ENCODE data around the gene SLC6A6.
A peak's percentile ranks its signal among the peaks of the same experiment; 100 is the strongest.

Gene SLC6A6

GRCh38 chr3:14402304-14402811 lies at the start of gene SLC6A6:
SLC6A6 (plus strand) TSS chr3:14402606; CDS start chr3:14443635, 41,029 bp downstream.
- in situ Hi-C loops (cut with HindIII; ENCODE audit: low pct_ligation_motif_present, low sequenced_read_pairs) = no loop called here
- Histone ChIP-seq H3K36me3 (replicated peaks) (no peaks in the 10 kb centered on the region), H3K27ac (peak within 1 kb of the TSS; percentile 50), H3K4me3 (ENCODE audit: low read depth, low read length) (peak within 1 kb of the TSS; percentile 89), H3K27me3 (replicated peaks) (no peaks in the 10 kb centered on the region)
- TF ChIP-seq, protein P1, sequence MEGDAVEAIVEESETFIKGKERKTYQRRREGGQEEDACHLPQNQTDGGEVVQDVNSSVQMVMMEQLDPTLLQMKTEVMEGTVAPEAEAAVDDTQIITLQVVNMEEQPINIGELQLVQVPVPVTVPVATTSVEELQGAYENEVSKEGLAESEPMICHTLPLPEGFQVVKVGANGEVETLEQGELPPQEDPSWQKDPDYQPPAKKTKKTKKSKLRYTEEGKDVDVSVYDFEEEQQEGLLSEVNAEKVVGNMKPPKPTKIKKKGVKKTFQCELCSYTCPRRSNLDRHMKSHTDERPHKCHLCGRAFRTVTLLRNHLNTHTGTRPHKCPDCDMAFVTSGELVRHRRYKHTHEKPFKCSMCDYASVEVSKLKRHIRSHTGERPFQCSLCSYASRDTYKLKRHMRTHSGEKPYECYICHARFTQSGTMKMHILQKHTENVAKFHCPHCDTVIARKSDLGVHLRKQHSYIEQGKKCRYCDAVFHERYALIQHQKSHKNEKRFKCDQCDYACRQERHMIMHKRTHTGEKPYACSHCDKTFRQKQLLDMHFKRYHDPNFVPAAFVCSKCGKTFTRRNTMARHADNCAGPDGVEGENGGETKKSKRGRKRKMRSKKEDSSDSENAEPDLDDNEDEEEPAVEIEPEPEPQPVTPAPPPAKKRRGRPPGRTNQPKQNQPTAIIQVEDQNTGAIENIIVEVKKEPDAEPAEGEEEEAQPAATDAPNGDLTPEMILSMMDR (IDR thresholded peaks at IDR 0.05; ENCODE audit: low read depth, low read length, missing control alignments) = peak; percentile 54
- DNase-seq = peak; percentile 92

DNA sequence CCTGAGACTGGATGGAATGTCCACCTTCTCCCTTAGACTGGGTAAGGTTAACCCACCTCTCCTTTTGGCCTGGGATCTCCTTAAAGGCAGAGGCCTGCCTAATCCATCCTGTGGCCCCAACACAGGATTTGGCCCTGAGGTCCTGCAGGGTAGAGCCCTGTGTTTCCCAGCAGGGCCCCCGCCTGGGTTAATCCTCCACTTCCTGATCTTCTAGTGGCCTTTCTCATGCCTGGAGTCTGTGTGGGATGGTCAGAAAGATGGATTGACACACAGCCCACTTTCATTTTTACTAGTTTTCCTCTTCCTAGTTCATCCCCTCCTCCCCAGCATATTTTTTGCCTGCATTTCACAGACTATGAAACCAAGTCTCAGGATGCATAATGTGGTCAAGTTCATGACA lies 48.9 kb upstream of the SLC6A6 start:
- Histone ChIP-seq H3K4me3 (ENCODE audit: low read depth, low read length) (no peak overlapping the region), H3K36me3 (replicated peaks) (no peaks in the 10 kb centered on the region), H3K27ac (no peak overlapping the region), H3K27me3 (replicated peaks) (peaks cover 10% of the 10 kb centered on the region)
- no peak for DNase-seq
- in situ Hi-C loops (cut with HindIII; ENCODE audit: low pct_ligation_motif_present, low sequenced_read_pairs) = no loop called here
- TF ChIP-seq, protein P1 (IDR thresholded peaks at IDR 0.05; ENCODE audit: low read depth, low read length, missing control alignments) = no peak

GRCh38 chr3:14357463-14357862 lies 44.9 kb upstream of the SLC6A6 start:
- H3K27me3 ChIP-seq (replicated peaks) = peaks cover 14% of the 10 kb centered on the region
- no peak for DNase-seq
- no peak overlapping the region for H3K4me3 ChIP-seq (ENCODE audit: low read depth, low read length)
- no peaks in the 10 kb centered on the region for H3K36me3 ChIP-seq (replicated peaks)
- in situ Hi-C loops (cut with HindIII; ENCODE audit: low pct_ligation_motif_present, low sequenced_read_pairs) = no loop called here
- no peak overlapping the region for H3K27ac ChIP-seq
- TF ChIP-seq, protein P1 (IDR thresholded peaks at IDR 0.05; ENCODE audit: low read depth, low read length, missing control alignments) = no peak

DNA sequence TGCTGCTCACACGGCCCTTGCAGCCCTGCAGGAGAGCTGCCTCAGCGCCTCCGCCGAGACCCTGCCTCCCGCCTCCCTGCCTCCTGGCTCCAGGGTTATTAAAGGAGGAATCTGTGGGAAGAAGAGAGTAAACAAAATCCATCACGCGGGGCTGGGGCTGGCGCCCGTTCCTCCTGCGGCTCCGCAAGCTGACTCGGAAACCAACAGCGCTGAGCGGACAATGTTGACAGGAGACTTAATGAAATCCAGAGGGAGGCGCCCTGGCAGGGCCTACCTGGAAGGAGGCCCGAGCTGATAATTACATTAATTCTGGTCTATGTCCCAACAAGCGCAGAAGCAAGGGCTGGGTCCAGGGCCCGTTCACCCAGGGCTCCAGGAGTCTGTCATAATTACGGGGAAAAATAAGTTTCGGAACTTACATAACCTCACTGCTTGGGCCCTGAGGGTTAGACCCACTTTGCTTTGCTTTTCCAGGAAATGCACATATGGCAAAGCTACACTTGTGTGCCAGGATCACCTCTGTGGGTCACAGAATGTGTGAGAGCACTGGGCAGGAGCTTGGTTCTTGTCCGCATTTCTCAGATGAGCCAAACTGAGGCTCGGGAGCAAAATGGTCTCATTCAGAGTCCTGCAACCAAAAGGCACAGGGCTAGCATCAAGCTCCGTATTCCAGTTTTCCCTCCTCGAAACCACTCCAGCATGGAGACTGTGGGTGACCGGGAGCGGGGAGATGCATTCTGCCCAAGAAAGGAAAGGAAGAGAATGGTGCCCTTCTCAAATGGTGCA lies 43.8 kb upstream of the SLC6A6 start:
- DNase-seq = peak; percentile 7
- TF ChIP-seq, protein P1 (IDR thresholded peaks at IDR 0.05; ENCODE audit: low read depth, low read length, missing control alignments) = no peak
- Histone ChIP-seq H3K27ac (no peak overlapping the region), H3K36me3 (replicated peaks) (no peaks in the 10 kb centered on the region), H3K4me3 (ENCODE audit: low read depth, low read length) (no peak overlapping the region), H3K27me3 (replicated peaks) (peaks cover 14% of the 10 kb centered on the region)
- in situ Hi-C loops (cut with HindIII; ENCODE audit: low pct_ligation_motif_present, low sequenced_read_pairs) = no loop called here

DNA sequence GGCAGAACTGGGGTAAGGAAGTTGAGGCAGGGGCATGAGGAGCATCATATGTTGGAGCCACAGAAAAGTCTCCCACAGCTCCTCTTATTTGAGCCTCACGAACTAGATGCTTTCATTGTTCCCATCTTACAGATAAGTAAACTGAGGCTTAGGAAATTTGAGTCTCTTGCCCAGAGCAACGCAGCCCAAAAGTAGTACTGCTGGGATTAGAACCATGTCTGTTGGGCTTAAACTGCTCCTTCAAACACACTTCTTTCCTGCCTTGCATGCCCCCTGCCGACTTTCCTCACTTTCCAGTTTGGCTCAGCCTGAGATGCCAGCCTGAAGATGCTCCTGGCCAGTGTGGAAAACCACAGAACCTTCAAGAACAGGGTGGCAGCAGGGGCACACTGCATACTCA lies 43.1 kb upstream of the SLC6A6 start:
- Histone ChIP-seq H3K4me3 (ENCODE audit: low read depth, low read length) (no peak overlapping the region), H3K27me3 (replicated peaks) (peaks cover 14% of the 10 kb centered on the region), H3K36me3 (replicated peaks) (no peaks in the 10 kb centered on the region), H3K27ac (no peak overlapping the region)
- no peak for DNase-seq
- in situ Hi-C loops (cut with HindIII; ENCODE audit: low pct_ligation_motif_present, low sequenced_read_pairs) = no loop called here
- TF ChIP-seq, protein P1 (IDR thresholded peaks at IDR 0.05; ENCODE audit: low read depth, low read length, missing control alignments) = no peak
